Liver (tissue), 9 donors: Measurements from ENCODE around the gene COPS8. TPM values are rescaled to one million over a fixed set of nuclear protein-coding genes. Genes with fewer than 3 reads are reported as not detected.

ENCODE experiments used
- DNase-seq: peaks from one replicate; pipeline ENCODE4 v3.0.0-alpha.2; 2017; ENCODE audit warnings: low spot score
- H3K27ac ChIP-seq, 2 donors: one replicate each; pipeline ENCODE4 v1.7.0; 2013; ENCODE audit warnings: inconsistent platforms in 2 of 2, low read length in 2 of 2, control low read depth in 1 of 2, low read depth in 1 of 2, mild to moderate bottlenecking in 1 of 2
- H3K27me3 ChIP-seq, 4 donors: one replicate each; pipeline versions ENCODE4 v1.6.1 to v1.7.0; 2013; ENCODE audit warnings: low read length in 3 of 4, inconsistent platforms in 1 of 4, mild to moderate bottlenecking in 1 of 4, moderate library complexity in 1 of 4; ENCODE audit not compliant: control insufficient read depth in 4 of 4, insufficient read depth in 4 of 4
- H3K36me3 ChIP-seq, 4 donors: one replicate each; pipeline versions ENCODE4 v1.6.1 to v1.7.0; 2013; ENCODE audit warnings: low read length in 3 of 4, mild to moderate bottlenecking in 3 of 4, low read depth in 1 of 4, moderate library complexity in 1 of 4; ENCODE audit not compliant: control insufficient read depth in 4 of 4, insufficient read depth in 3 of 4
- H3K4me1 ChIP-seq, 4 donors: one replicate each; pipeline versions ENCODE4 v1.6.1 to v1.7.0; 2013; ENCODE audit warnings: low read length in 3 of 4, mild to moderate bottlenecking in 3 of 4, moderate library complexity in 1 of 4; ENCODE audit not compliant: control insufficient read depth in 4 of 4, insufficient read depth in 4 of 4
- H3K4me3 ChIP-seq, 3 donors: one replicate each; pipeline versions ENCODE4 v1.6.1 to v1.7.0; 2013; ENCODE audit warnings: low read length in 3 of 3, control low read depth in 1 of 3, low read depth in 1 of 3, mild to moderate bottlenecking in 1 of 3
- H3K9ac ChIP-seq, 2 donors: one replicate each; pipeline ENCODE4 v1.7.0; 2013; ENCODE audit warnings: low read length in 2 of 2, mild to moderate bottlenecking in 2 of 2, moderate library complexity in 2 of 2, control low read depth in 1 of 2, low read depth in 1 of 2
- H3K9me3 ChIP-seq, 4 donors: one replicate each; pipeline versions ENCODE4 v1.6.1 to v1.7.0; 2013; ENCODE audit warnings: low read length in 3 of 4; ENCODE audit not compliant: control insufficient read depth in 4 of 4
- ATF3 ChIP-seq: IDR thresholded peaks from 2 replicates; pipeline ENCODE4 v1.6.1; 2016; ENCODE audit warnings: antibody characterized with exemption
- CTCF ChIP-seq: fragments of 150-350 bp; IDR thresholded peaks from 2 replicates; pipeline ENCODE4 v1.5.1; 2017; ENCODE audit warnings: improper control_type of control experiment, low read depth, low read length; ENCODE audit not compliant: missing input control
- EGR1 ChIP-seq, 2 donors: IDR thresholded peaks; 2 replicates each; pipeline ENCODE4 v1.6.1; 2016 to 2018; ENCODE audit warnings: antibody characterized with exemption in 2 of 2, low read depth in 2 of 2
- FOXA1 ChIP-seq: IDR thresholded peaks from 2 replicates; pipeline ENCODE4 v1.6.1; 2016; ENCODE audit warnings: antibody characterized with exemption
- FOXA2 ChIP-seq: IDR thresholded peaks from 2 replicates; pipeline ENCODE4 v1.6.1; 2016; ENCODE audit warnings: antibody characterized with exemption
- GABPA ChIP-seq, 2 donors: IDR thresholded peaks in 1 of 2; conservative IDR thresholded peaks in 1 of 2; 2 replicates each; pipeline ENCODE4 v1.6.1; 2016; ENCODE audit warnings: antibody characterized with exemption in 2 of 2, mild to moderate bottlenecking in 1 of 2, moderate library complexity in 1 of 2
- HNF4A ChIP-seq, 2 donors: conservative IDR thresholded peaks; 2 replicates each; pipeline ENCODE4 v1.6.1; 2016; ENCODE audit warnings: antibody characterized with exemption in 2 of 2, mild to moderate bottlenecking in 2 of 2
- HNF4G ChIP-seq: IDR thresholded peaks from 2 replicates; pipeline ENCODE4 v1.6.1; 2016; ENCODE audit warnings: antibody characterized with exemption
- JUND ChIP-seq, 2 donors: IDR thresholded peaks; 2 replicates each; pipeline ENCODE4 v1.6.1; 2016; ENCODE audit warnings: antibody characterized with exemption in 2 of 2
- NR2F2 ChIP-seq: IDR thresholded peaks from 2 replicates; pipeline ENCODE4 v1.6.1; 2016; ENCODE audit warnings: antibody characterized with exemption
- RAD21 ChIP-seq, 2 donors: IDR thresholded peaks; 2 replicates each; pipeline ENCODE4 v1.6.1; 2016; ENCODE audit warnings: antibody characterized with exemption in 2 of 2, mild to moderate bottlenecking in 2 of 2
- REST ChIP-seq: IDR thresholded peaks from 2 replicates; pipeline ENCODE4 v1.6.1; 2016; ENCODE audit warnings: antibody characterized with exemption, mild to moderate bottlenecking
- RXRA ChIP-seq, 2 donors: IDR thresholded peaks; 2 replicates each; pipeline ENCODE4 v1.6.1; 2017 to 2018; ENCODE audit warnings: antibody characterized with exemption in 2 of 2, mild to moderate bottlenecking in 1 of 2
- SP1 ChIP-seq: IDR thresholded peaks from 2 replicates; pipeline ENCODE4 v1.6.1; 2018; ENCODE audit warnings: antibody characterized with exemption, mild to moderate bottlenecking
- TAF1 ChIP-seq: conservative IDR thresholded peaks from 2 replicates; pipeline ENCODE4 v1.6.1; 2016; ENCODE audit warnings: antibody characterized with exemption, mild to moderate bottlenecking
- YY1 ChIP-seq: IDR thresholded peaks from 2 replicates; pipeline ENCODE4 v1.6.1; 2016; ENCODE audit warnings: antibody characterized with exemption, mild to moderate bottlenecking
- ZBTB33 ChIP-seq: IDR thresholded peaks from 2 replicates; pipeline ENCODE4 v1.6.1; 2016; ENCODE audit warnings: antibody characterized with exemption
- WGBS: extraction: QIAGEN DNeasy Blood & Tissue Kit; methylation state at CpG from one replicate; pipeline ENCODE4 v1.1.7; 2013; 5-methylcytosine and 5-hydroxymethylcytosine counted together
- polyA plus RNA-seq, 2 donors: library from polyadenylated mRNA; stranded (reverse) in 1 of 2; unstranded in 1 of 2; fragments of 200-250 nt in 1 of 2; fragments of >200 nt in 1 of 2; fragmentation: Nextera tagmentation in 1 of 2; extraction: Ambion mirVana in 1 of 2; gene quantifications; one replicate each; pipeline versions ENCODE4 v1.2.1 to v1.2.3, GENCODE V29; 2013 to 2015
- total RNA-seq, 2 donors: library from RNA; depleted of rRNA; stranded (reverse); fragments of >200 nt; gene quantifications; one replicate each; pipeline ENCODE4 v1.2.3, GENCODE V29; 2014
- donor health status: healthy.
- donor health status: healthy.
- donor health status: healthy.
- donor health status: healthy.
- donor health status: healthy.

Gene COPS8
- total and polyA plus RNA-seq, 4 donors: 19.1 to 32.9 (median 20.1) TPM

- H3K36me3 ChIP-seq: no peaks in the 10 kb centered on the region
- TF ChIP-seq RXRA (IDR thresholded peaks at IDR 0.05): no peak
- TF ChIP-seq ZBTB33: no peak
- TF ChIP-seq FOXA1: no peak
- TF ChIP-seq EGR1 (IDR thresholded peaks at IDR 0.05; ENCODE audit: low read depth in 2 of 2): no peak
- no peak for TF ChIP-seq ATF3
- no peak for TF ChIP-seq HNF4G
- TF ChIP-seq TAF1: no peak
- no peak for TF ChIP-seq CTCF
- TF ChIP-seq SP1: no peak
- TF ChIP-seq REST: no peak
- TF ChIP-seq HNF4A (conservative IDR thresholded peaks at IDR 0.05): no peak
- TF ChIP-seq JUND (IDR thresholded peaks at IDR 0.05): no peak
- TF ChIP-seq FOXA2: no peak
- no peak for TF ChIP-seq GABPA (IDR thresholded peaks at IDR 0.05 in 1 of 2, conservative IDR thresholded peaks at IDR 0.05 in 1 of 2)
- TF ChIP-seq YY1: no peak
- no peak for TF ChIP-seq RAD21 (IDR thresholded peaks at IDR 0.05)
- no peak for TF ChIP-seq NR2F2
- H3K4me3 ChIP-seq: no peak overlapping the region
- WGBS: 89% methylated on average over 5 of the region's 5 CpGs
- H3K4me1 ChIP-seq: peaks cover 0 to 5% (median 2%) of the 10 kb centered on the region in 4 donors
- no peak overlapping the region for H3K9ac ChIP-seq
- H3K9me3 ChIP-seq: no peaks in the 10 kb centered on the region
- no peaks in the 10 kb centered on the region for H3K27me3 ChIP-seq
- no peak overlapping the region for H3K27ac ChIP-seq
- DNase-seq: no peak
Measured at GRCh38 chr2:237057893-237058300, 27.8 kb upstream of the COPS8 start.

- Histone ChIP-seq H3K4me3 (no peak overlapping the region), H3K36me3 (no peaks in the 10 kb centered on the region), H3K9ac (no peak overlapping the region), H3K27me3 (no peaks in the 10 kb centered on the region), H3K4me1 (peaks cover 0 to 5% (median 2%) of the 10 kb centered on the region in 4 donors), H3K9me3 (no peaks in the 10 kb centered on the region), H3K27ac (no peak overlapping the region)
- no peak for DNase-seq
- 92% methylated on average over 11 of the region's 11 CpGs for WGBS
- TF ChIP-seq RXRA (IDR thresholded peaks at IDR 0.05): no peak
- TF ChIP-seq GABPA (IDR thresholded peaks at IDR 0.05 in 1 of 2, conservative IDR thresholded peaks at IDR 0.05 in 1 of 2): no peak
- TF ChIP-seq ZBTB33: no peak
- no peak for TF ChIP-seq FOXA1
- no peak for TF ChIP-seq TAF1
- no peak for TF ChIP-seq SP1
- TF ChIP-seq JUND (IDR thresholded peaks at IDR 0.05): no peak
- no peak for TF ChIP-seq CTCF
- no peak for TF ChIP-seq RAD21 (IDR thresholded peaks at IDR 0.05)
- TF ChIP-seq NR2F2: no peak
Measured at GRCh38 chr2:237058423-237058822, 27.3 kb upstream of the COPS8 start.
